Tongue (tissue), 2 donors: ENCODE results near the gene AFF3. TPM values are rescaled to one million over a fixed set of nuclear protein-coding genes. Genes with fewer than 3 reads are reported as not detected.

Experiments used
- DNase-seq: peaks from one replicate; pipeline ENCODE4 v3.0.0-alpha.2; 2015
- total RNA-seq: library from RNA; depleted of rRNA; stranded (reverse); fragments of >200 nt; gene quantifications from one replicate; pipeline ENCODE4 v1.2.3, GENCODE V29; 2014

Gene AFF3
- total RNA-seq, 1 donor from 2014 or later: 18.0 TPM

GRCh38 chr2:99593692-99594427, 548.5 kb downstream of the AFF3 start:
- no peak for DNase-seq

GRCh38 chr2:99576775-99577174, 565.6 kb downstream of the AFF3 start:
- DNase-seq: no peak

DNA sequence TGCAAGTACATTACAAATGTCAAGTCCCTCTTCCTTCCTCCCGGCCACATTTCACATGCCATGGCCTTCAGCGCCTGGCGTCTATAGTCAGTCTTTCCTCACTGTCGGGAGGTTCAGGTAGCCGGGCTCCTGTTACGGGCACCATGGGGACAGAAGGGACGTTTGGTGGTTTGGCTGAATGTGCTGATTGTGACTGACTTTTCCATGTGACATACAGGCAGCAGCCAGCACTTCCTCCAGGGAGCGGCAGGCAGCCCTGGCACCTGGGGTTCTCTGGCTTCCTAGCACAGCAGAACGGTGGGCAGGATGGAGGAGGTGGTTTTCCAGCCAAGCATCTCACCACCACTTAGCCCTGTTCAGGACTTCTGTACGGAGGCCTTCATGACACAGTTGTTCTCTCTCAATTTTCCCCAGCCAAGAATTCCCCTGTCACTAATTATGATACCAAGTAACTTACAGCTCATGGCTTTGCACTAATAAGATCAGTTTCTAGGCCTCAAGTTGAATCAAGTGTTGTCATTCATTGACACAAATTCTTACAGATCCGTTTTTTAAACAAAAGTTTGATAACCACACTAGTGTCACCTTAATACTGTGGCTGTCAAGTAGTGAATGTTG, 568.6 kb downstream of the AFF3 start:
- DNase-seq: no peak

GRCh38 chr2:99572373-99573164, 569.8 kb downstream of the AFF3 start:
- DNase-seq: no peak

DNA sequence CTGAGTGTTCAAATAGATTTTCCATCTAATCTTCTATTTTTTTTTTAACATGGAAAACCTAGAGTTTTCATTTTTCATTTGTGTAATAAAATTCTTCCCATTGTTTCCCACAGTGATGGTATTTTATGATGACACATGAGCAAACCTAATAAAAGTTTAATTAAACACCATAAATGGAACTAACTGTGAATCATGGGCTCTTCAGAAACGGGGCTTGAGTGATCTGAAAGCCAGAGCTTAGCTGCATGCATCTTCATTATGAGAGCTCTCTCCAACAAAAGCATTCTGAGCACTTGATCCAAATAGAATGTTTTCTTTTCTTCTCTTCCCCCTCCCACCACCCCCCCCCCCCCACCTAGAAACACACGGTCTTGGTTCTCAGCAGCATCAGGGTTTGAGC, 570.4 kb downstream of the AFF3 start:
- no peak for DNase-seq

DNA sequence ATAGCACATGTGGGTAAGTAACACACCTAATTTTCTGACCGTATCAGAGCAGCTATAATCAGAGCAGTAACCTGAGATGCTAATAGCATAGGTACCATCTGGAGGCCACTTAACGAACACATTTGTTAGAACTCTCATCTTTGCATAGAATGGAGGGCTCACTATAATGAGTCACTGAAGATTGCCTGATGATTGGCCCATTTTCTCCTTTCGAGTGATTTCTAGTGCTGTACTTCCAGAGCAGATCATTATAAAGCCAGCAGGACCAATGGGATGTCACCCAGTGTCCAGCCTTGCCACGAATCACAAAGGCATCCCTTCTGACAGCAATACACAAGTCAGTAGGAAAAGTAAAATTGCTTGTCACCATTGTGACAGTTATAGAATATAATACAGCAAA, 570.9 kb downstream of the AFF3 start:
- DNase-seq: no peak

DNA sequence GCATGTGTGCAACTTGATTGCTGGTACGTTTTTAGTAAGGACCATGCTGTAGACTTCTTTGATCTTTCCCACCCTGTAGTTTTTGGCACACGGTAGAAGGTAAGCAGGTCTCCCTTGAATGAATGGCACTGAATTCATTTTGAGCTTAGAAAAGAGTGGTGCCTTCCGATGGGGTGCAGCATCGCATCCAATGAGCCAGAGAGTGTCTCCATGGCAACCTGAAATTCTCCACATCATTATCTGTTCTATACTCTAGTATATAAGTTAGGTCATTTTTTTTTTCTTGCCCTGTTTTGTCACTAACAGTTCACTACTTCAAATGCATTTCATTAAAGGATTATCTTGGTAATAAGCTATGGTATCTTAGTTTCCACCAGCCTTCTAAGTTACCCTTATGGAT, 571.4 kb downstream of the AFF3 start:
- DNase-seq: no peak

DNA sequence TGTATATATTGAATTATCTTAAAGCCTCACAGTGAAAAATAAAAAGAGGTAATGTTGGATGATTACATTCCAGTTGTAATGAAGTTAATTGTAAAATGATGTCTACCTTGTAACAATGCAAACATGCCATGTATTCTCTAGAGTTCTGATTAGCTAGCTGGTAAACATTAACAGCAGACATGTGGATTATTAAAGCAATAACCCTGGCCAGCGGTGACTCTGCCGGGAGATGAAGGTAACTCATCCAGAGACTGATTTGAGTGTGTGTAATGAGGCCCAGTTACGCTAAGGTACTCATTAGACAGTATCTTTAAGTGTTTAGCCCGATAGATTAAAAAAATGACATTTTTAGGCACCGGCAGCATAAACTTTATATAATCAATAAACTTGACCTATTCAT, 573.0 kb downstream of the AFF3 start:
- DNase-seq: no peak

GRCh38 chr2:99565227-99565626, 577.2 kb downstream of the AFF3 start:
- no peak for DNase-seq

- DNase-seq: no peak
Measured at GRCh38 chr2:99562516-99562915, 579.9 kb downstream of the AFF3 start.

DNA sequence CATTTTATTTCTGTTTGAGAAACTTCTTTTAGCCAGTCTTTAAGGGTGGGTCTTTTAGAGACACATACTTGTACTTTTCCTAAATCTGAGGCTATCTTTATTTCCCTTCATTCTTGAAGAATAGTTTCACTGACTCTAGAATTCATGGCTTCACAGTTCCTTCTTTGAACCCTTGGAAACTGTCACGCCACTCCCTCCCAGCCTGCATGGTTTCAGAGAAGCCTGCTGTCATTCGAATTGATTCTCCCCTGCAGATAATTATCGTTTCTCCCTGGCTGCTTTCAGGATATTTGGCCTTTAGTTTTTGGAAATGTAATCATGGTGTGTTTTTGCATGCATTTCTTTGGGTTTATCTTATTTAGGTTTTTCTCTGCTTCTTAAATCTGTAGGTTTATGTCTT, 580.6 kb downstream of the AFF3 start:
- DNase-seq: no peak

GRCh38 chr2:99559075-99559662, 583.2 kb downstream of the AFF3 start:
- peak; percentile 93 for DNase-seq

DNA sequence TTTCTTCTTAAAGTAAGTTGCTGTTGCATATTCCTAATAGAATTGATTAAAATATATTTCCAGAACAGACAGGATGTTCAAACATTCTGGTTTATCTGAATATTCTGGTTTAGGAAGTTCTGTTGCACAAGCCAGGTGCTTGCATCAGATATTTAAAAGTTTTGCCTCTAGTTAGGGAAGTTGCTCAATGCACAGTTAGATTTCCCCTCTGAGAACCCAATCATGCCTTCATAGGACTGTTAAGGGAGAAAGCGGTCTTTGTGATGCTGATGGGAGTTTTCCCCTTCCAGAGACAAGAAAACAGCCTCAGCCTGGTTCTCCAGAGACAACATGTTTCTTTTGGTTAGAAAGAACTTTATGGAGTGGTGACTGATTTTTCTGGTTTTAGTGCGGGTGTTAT, 587.0 kb downstream of the AFF3 start:
- DNase-seq: no peak

DNA sequence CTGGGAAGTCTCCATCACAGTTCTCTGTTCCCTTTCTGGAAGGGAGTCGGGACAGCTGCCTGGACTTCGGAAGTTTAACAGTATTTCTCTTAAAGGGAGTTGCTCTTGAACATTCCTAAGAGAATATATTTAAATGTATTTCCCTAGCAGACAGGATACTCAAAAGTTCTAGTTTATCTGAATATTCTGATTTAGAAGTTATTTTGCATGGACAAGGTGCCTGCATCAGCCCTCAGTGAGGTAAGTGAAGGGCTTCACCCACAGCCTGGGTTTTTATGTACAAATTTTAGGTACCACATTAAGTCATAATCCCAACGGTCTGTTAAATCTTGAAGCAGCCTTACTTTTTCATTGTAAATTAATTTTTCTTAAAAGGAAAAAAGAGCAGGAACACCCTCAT, 587.5 kb downstream of the AFF3 start:
- DNase-seq: no peak

DNA sequence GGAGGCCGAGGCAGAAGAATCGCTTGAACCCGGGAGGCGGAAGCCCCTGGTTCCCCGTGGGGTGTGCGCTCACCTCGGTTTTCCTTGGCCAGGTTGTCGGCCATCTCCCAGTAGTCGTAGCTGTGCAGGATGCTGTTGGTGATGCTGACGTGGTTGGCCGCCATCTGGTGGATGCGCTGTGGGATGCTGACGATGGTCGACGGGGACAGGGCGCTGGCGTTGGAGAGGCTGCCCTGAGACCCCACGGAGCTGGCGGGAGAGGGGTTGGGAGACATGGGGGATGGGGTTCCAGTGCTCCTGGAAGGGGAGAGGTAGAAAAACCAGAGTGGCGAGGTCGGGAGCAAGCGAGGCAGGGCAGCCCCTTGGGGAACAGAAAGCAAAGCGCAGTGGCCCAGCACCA, 588.2 kb downstream of the AFF3 start:
- DNase-seq: no peak

DNA sequence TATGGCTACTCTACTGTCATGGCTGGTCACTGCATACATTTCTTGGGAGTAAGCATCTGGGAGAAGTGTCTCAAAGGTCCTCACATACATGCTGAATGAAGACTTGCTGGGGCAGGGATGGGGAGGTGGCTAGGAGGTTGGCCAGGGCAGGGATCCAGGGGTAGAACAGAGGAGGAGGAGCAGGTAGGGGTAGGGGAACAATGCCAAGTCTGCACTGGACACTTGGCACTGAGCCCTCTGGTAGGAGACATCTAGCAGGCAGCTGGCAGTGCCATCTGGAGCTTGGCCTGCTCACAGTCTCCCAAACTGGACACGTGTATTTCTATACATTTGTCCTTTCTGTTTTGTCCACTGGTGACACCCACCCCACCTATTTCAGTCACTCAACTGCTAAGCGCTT, 589.9 kb downstream of the AFF3 start:
- no peak for DNase-seq

- DNase-seq: no peak
Measured at GRCh38 chr2:99550368-99550767, 592.0 kb downstream of the AFF3 start.

DNA sequence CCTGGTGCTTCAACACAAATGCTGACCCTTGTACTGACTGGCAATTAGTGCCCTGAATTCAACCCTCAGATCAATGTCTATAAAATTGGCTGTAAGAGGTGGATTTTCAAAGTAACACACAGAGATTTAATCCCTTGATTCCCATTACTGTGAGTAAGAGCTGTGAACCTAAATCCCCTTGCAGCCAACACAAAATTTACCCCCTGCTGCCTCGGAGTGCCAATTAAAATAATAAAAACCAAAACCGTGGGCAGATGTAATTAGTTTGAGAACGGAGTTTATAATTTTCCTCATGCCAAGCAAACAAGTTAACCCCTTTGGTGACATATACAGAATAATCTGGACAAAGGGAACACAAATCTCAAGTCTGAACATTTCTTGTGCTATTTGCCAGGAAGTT, 596.8 kb downstream of the AFF3 start:
- no peak for DNase-seq

GRCh38 chr2:99545066-99545465, 597.3 kb downstream of the AFF3 start:
- no peak for DNase-seq

- DNase-seq: no peak
Measured at GRCh38 chr2:99544608-99545007, 597.8 kb downstream of the AFF3 start.

GRCh38 chr2:99543247-99543646, 599.1 kb downstream of the AFF3 start:
- peak; percentile 11 for DNase-seq

DNA sequence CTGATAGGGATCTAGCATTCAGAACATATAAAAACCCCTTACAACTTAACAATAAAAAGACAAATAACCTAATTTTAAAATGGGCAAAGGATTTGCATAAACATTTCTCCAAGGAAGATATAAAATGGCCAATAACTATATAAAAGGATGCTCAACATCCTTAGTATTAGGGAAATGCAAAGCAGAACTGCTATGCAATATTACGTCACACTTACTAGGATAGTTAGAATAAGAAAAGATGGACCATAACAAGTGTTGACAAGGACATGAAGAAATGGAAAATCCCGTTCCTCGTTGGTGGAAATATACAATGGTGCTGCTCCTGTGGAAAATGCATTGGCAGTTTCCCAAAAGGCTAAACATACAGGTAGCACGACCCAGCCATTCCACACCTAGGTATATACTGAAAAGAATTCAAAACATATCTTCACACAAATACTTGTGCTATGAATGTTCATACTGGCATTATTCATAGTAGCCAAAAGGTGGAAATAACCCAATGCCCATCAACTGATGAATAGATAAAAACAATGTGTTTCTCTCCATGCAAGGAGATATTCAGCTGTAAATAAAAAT, 604.4 kb downstream of the AFF3 start:
- no peak for DNase-seq

DNA sequence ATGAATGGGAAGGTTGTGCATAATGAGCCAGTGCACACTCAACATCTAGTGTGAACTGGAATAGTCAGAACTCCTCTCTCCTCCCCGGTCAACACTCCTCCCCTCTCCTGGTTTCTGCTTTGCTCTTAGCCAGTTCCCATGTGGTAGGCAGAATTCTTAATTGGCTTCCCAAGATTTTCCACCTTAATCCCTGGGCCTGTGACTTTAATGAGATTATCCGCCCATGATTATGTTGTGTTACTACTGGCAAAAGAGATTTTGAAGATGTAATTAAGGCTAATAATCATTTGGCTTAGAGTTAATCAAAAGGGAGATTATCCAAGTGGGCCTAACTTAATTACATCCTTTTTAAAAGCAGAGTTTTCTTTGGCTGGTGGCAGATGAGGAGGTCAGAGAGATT, 618.3 kb downstream of the AFF3 start:
- DNase-seq: no peak
